SK-N-SH (cell line): ENCODE data around the gene PIK3R3. TPM values are rescaled to one million over a fixed set of nuclear protein-coding genes. Genes with fewer than 3 reads are reported as not detected.

Experiments used
- CTCF ChIA-PET: fragments of 300-600, 350-600 bp; formaldehyde crosslinking; extraction: SDS; loops from one replicate; lab custom pipeline; 2021; lab: Yijun Ruan, JAX
- POLR2A ChIA-PET: fragments of 350-600 bp; sonication (Branson Sonifier 250); formaldehyde crosslinking; extraction: SDS; loops from one replicate; lab custom pipeline; 2020; ENCODE audit warnings: antibody characterized with exemption, inconsistent platforms; lab: Yijun Ruan, JAX
- DNase-seq: peaks from one replicate; pipeline ENCODE4 v3.0.0; 2012
- H2AFZ ChIP-seq: fragments of 200-600 bp; sonication (generic); 2 replicates; pipeline ENCODE4 v1.8.1; 2016; ENCODE audit warnings: antibody characterized with exemption, mild to moderate bottlenecking, low read depth
- H3F3A ChIP-seq: fragments of 200-600 bp; sonication (generic); replicated peaks from 2 replicates; pipeline ENCODE3; 2016; ENCODE audit warnings: antibody characterized with exemption, mild to moderate bottlenecking; ENCODE audit not compliant: insufficient read depth
- H3K27ac ChIP-seq, 2 experiments: fragments of 200-500 bp in 1 of 2; fragments of 200-600 bp in 1 of 2; sonication (Bioruptor generic) in 1 of 2; sonication (generic), shearing (Covaris generic) in 1 of 2; 2 replicates each; pipeline versions ENCODE4 v1.5.1 to v1.6.1; 2014 to 2016; ENCODE audit warnings: low read depth in 2 of 2, inconsistent platforms in 1 of 2, low read length in 1 of 2, mild to moderate bottlenecking in 1 of 2, mixed read lengths in 1 of 2
- H3K27me3 ChIP-seq: fragments of 200-600 bp; sonication (generic), shearing (Covaris generic); 2 replicates; pipeline ENCODE4 v1.6.1; 2016; ENCODE audit warnings: mixed run types; ENCODE audit not compliant: insufficient read depth
- H3K36me3 ChIP-seq, 2 experiments: fragments of 200-500 bp in 1 of 2; fragments of 200-600 bp in 1 of 2; sonication (Bioruptor generic) in 1 of 2; sonication (generic) in 1 of 2; replicated peaks in 1 of 2; 2 replicates each; pipeline versions ENCODE3 to v1.5.1; 2014 to 2016; ENCODE audit warnings: low read length in 1 of 2, mild to moderate bottlenecking in 1 of 2; ENCODE audit not compliant: insufficient read depth in 2 of 2, control insufficient read depth in 1 of 2
- H3K4me1 ChIP-seq, 2 experiments: fragments of 200-500 bp in 1 of 2; fragments of 200-600 bp in 1 of 2; sonication (Bioruptor generic) in 1 of 2; sonication (generic), shearing (Covaris generic) in 1 of 2; 2 replicates each; pipeline versions ENCODE4 v1.5.1 to v1.6.1; 2014 to 2016; ENCODE audit warnings: low read depth in 1 of 2, low read length in 1 of 2, mixed run types in 1 of 2; ENCODE audit not compliant: insufficient read depth in 2 of 2, control insufficient read depth in 1 of 2
- H3K4me2 ChIP-seq: fragments of 200-600 bp; sonication (generic), shearing (Covaris generic); 2 replicates; pipeline ENCODE4 v1.6.1; 2017; ENCODE audit warnings: mixed run types
- H3K4me3 ChIP-seq, 2 experiments: fragments of 200-500 bp in 1 of 2; fragments of 200-600 bp in 1 of 2; sonication (Bioruptor generic) in 1 of 2; sonication (generic), shearing (Covaris generic) in 1 of 2; 2 replicates each; pipeline versions ENCODE4 v1.5.1 to v1.8.1; 2014 to 2016; ENCODE audit warnings: low read depth in 2 of 2, inconsistent platforms in 1 of 2, low read length in 1 of 2, mild to moderate bottlenecking in 1 of 2, mixed read lengths in 1 of 2, moderate library complexity in 1 of 2
- H3K79me2 ChIP-seq: fragments of 200-600 bp; sonication (generic); 2 replicates; pipeline ENCODE4 v1.8.1; 2017; ENCODE audit warnings: mild to moderate bottlenecking; ENCODE audit not compliant: insufficient read depth
- H3K9ac ChIP-seq: fragments of 200-600 bp; sonication (generic); 2 replicates; pipeline ENCODE4 v1.6.1; 2017; ENCODE audit warnings: mixed run types
- H3K9me2 ChIP-seq: fragments of 200-600 bp; sonication (generic); 2 replicates; pipeline ENCODE4 v1.6.1; 2017; ENCODE audit warnings: mixed run types
- H3K9me3 ChIP-seq: fragments of 200-600 bp; sonication (generic); 2 replicates; pipeline ENCODE4 v1.6.1; 2017; ENCODE audit warnings: mixed run types, mild to moderate bottlenecking, moderate library complexity
- H4K20me1 ChIP-seq: fragments of 200-600 bp; sonication (generic); 2 replicates; pipeline ENCODE4 v1.6.1; 2017; ENCODE audit warnings: mild to moderate bottlenecking, mixed run types; ENCODE audit not compliant: insufficient read depth
- ELF1 ChIP-seq: IDR thresholded peaks from 2 replicates; pipeline ENCODE4 v1.4.0; 2012
- FOXM1 ChIP-seq: IDR thresholded peaks from 2 replicates; pipeline ENCODE4 v1.4.0; 2012; ENCODE audit warnings: low read depth, mild to moderate bottlenecking
- GATA2 ChIP-seq: sonication (generic); formaldehyde crosslinking; IDR thresholded peaks from 2 replicates; pipeline ENCODE4 v1.5.0; 2020; ENCODE audit warnings: mild to moderate bottlenecking, missing genetic modification reagents
- JUND ChIP-seq: IDR thresholded peaks from 2 replicates; pipeline ENCODE4 v1.4.0; 2012
- RAD21 ChIP-seq: IDR thresholded peaks from 2 replicates; pipeline ENCODE4 v1.6.1; 2012; ENCODE audit warnings: mild to moderate bottlenecking, low read length
- RCOR1 ChIP-seq: fragments of 150-350 bp; IDR thresholded peaks from 2 replicates; pipeline ENCODE4 v1.6.1; 2017; ENCODE audit warnings: antibody characterized with exemption, low read length
- RFX5 ChIP-seq: IDR thresholded peaks from 2 replicates; pipeline ENCODE4 v1.6.1; 2012; ENCODE audit warnings: mild to moderate bottlenecking, improper control_type of control experiment, low read length
- SIN3A ChIP-seq: IDR thresholded peaks from 2 replicates; pipeline ENCODE4 v1.6.1; 2012; ENCODE audit warnings: low read depth, mild to moderate bottlenecking, low read length, moderate library complexity, borderline replicate concordance
- TAF1 ChIP-seq: IDR thresholded peaks from 2 replicates; pipeline ENCODE4 v1.6.1; 2012; ENCODE audit warnings: low read depth, mild to moderate bottlenecking, low read length, moderate library complexity, borderline replicate concordance
- TEAD4 ChIP-seq: IDR thresholded peaks from 2 replicates; pipeline ENCODE4 v1.4.0; 2012; ENCODE audit warnings: mild to moderate bottlenecking, borderline replicate concordance; ENCODE audit not compliant: insufficient read depth
- YY1 ChIP-seq: IDR thresholded peaks from 2 replicates; pipeline ENCODE4 v1.4.0; 2012; ENCODE audit warnings: low read depth, mild to moderate bottlenecking
- WGBS: methylation state at CpG from one replicate; pipeline ENCODE4 v1.1.6; 2017; ENCODE audit warnings: low lambda C conversion rate; 5-methylcytosine and 5-hydroxymethylcytosine counted together
- polyA plus RNA-seq, 3 experiments: library from polyadenylated mRNA; depleted of rRNA; stranded (reverse); fragments of >200 nt; gene quantifications; 2 replicates each; pipeline ENCODE4 v1.2.3, GENCODE V29; 2012
- TF ChIP-seq, protein P1 (sequence below): IDR thresholded peaks from 2 replicates; pipeline ENCODE4 v1.6.1; 2012; ENCODE audit warnings: mild to moderate bottlenecking, low read depth, low read length, moderate library complexity
- TF ChIP-seq, protein P2 (sequence below): IDR thresholded peaks from 2 replicates; pipeline ENCODE4; 2012
- TF ChIP-seq, protein P3 (sequence below): fragments of 200-600 bp; sonication (generic); IDR thresholded peaks from 2 replicates; pipeline ENCODE4 v1.6.1; 2017; ENCODE audit warnings: antibody characterized with exemption, mild to moderate bottlenecking, moderate library complexity
- TF ChIP-seq, protein P4 (sequence below): IDR thresholded peaks from 2 replicates; pipeline ENCODE4 v1.4.0; 2012; ENCODE audit warnings: low read depth, borderline replicate concordance
- TF ChIP-seq, protein P5 (sequence below): IDR thresholded peaks from 2 replicates; pipeline ENCODE4 v1.4.0; 2012; ENCODE audit warnings: low read depth, borderline replicate concordance

The PIK3R3 gene
- polyA plus RNA-seq, 1 of the 3 experiments (the other 2 are of a cell fraction) = 4.0 TPM

DNA sequence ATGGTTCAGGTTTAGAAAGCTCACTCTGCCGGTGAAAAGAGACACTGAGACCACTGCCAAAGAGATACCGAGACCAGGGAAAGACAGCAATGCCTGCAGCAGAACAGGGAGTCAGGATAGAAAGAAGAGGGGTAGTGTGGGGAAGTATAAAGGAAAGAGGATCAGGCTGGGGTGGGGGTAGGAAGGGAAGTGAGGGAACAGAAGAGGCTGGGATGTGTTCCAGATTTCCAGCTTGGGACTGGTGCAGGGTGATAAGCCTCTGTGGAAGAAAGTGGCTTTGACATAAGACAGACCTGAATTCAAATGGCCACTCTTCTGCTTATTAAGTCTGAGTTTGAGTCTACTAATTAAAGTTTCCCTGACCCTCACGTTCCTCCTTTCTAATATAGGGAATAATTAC is 105.9 kb downstream of the PIK3R3 start (continued):
- TF ChIP-seq, protein P1, sequence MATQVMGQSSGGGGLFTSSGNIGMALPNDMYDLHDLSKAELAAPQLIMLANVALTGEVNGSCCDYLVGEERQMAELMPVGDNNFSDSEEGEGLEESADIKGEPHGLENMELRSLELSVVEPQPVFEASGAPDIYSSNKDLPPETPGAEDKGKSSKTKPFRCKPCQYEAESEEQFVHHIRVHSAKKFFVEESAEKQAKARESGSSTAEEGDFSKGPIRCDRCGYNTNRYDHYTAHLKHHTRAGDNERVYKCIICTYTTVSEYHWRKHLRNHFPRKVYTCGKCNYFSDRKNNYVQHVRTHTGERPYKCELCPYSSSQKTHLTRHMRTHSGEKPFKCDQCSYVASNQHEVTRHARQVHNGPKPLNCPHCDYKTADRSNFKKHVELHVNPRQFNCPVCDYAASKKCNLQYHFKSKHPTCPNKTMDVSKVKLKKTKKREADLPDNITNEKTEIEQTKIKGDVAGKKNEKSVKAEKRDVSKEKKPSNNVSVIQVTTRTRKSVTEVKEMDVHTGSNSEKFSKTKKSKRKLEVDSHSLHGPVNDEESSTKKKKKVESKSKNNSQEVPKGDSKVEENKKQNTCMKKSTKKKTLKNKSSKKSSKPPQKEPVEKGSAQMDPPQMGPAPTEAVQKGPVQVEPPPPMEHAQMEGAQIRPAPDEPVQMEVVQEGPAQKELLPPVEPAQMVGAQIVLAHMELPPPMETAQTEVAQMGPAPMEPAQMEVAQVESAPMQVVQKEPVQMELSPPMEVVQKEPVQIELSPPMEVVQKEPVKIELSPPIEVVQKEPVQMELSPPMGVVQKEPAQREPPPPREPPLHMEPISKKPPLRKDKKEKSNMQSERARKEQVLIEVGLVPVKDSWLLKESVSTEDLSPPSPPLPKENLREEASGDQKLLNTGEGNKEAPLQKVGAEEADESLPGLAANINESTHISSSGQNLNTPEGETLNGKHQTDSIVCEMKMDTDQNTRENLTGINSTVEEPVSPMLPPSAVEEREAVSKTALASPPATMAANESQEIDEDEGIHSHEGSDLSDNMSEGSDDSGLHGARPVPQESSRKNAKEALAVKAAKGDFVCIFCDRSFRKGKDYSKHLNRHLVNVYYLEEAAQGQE = no peak
- TF ChIP-seq GATA2 (CRISPR knock-in tag) (no peak), SIN3A (no peak)

DNA sequence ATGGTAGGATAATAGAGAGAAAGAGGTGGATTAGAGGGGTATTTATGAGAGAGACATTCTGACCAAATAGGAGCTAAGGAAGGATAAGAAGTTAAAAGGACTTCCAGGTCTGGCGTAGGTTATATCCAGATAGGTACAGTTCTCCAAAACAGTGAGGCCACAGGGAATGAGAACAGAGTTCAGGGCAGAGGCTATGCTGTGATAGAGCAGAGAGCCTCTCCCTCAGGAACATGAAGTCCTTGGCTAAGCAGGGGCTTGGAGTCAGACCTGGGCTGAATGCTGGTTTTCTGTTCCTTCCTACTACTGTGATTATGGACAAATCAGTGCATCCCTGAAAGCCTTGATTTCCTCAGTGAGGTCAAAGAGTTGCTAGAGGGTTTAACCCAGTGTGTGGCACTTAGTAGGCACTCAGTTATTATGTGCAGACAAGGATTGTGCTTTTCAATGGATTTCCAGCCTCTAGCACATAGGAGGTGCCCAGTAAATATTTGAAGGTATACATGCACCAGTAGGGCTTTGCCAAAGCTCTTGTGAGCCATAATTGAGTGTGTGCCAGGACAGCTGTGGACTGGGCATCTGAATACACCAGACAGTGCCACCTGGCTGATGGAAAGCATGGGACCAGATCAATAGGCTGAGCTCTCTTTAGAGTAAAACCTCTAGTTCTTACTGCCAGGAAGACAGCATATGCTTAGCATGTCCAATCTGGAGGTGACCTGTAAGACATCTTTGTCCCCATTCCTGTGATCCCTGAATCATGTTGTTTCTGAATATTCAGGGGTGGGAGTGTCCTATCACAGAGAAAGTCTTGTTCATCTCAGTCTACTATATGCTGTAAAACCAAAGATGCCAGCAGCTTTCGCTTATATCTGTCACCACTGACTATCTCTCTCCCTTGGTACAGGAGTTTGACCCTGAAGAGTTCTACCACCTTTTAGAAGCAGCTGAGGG is 111.1 kb downstream of the PIK3R3 start:
- POLR2A ChIA-PET = no interaction called here
- CTCF ChIA-PET = interaction anchor here (0.6 kb wide), 1 partner anchor 116 kb away, joined by 3 read pairs; no protein-coding TSS in a partner anchor
- Histone ChIP-seq H3K36me3 (peaks cover 17 to 38% of the 10 kb centered on the region in 2 experiments), H3K9ac (no peak overlapping the region), H3F3A (no peaks in the 10 kb centered on the region), H3K4me3 (no peak overlapping the region), H3K9me3 (no peaks in the 10 kb centered on the region), H3K4me2 (no peak overlapping the region), H3K27me3 (no peaks in the 10 kb centered on the region), H3K4me1 (peaks cover 0 to 5% of the 10 kb centered on the region in 2 experiments; a peak in 1 of 4 replicates), H3K9me2 (no peaks in the 10 kb centered on the region), H3K27ac (no peak overlapping the region), H4K20me1 (no peaks in the 10 kb centered on the region), H3K79me2 (no peaks in the 10 kb centered on the region), H2AFZ (no peak overlapping the region)
- TF ChIP-seq RCOR1 (no peak), RFX5 (no peak), TEAD4 (no peak), ELF1 (no peak), YY1 (no peak), JUND (no peak), FOXM1 (no peak), GATA2 (CRISPR knock-in tag) (no peak), RAD21 (no peak), TAF1 (no peak)
- TF ChIP-seq, protein P2, sequence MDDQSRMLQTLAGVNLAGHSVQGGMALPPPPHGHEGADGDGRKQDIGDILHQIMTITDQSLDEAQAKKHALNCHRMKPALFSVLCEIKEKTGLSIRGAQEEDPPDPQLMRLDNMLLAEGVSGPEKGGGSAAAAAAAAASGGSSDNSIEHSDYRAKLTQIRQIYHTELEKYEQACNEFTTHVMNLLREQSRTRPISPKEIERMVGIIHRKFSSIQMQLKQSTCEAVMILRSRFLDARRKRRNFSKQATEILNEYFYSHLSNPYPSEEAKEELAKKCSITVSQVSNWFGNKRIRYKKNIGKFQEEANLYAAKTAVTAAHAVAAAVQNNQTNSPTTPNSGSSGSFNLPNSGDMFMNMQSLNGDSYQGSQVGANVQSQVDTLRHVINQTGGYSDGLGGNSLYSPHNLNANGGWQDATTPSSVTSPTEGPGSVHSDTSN = no peak
- TF ChIP-seq, protein P1 = no peak
- TF ChIP-seq, protein P3, sequence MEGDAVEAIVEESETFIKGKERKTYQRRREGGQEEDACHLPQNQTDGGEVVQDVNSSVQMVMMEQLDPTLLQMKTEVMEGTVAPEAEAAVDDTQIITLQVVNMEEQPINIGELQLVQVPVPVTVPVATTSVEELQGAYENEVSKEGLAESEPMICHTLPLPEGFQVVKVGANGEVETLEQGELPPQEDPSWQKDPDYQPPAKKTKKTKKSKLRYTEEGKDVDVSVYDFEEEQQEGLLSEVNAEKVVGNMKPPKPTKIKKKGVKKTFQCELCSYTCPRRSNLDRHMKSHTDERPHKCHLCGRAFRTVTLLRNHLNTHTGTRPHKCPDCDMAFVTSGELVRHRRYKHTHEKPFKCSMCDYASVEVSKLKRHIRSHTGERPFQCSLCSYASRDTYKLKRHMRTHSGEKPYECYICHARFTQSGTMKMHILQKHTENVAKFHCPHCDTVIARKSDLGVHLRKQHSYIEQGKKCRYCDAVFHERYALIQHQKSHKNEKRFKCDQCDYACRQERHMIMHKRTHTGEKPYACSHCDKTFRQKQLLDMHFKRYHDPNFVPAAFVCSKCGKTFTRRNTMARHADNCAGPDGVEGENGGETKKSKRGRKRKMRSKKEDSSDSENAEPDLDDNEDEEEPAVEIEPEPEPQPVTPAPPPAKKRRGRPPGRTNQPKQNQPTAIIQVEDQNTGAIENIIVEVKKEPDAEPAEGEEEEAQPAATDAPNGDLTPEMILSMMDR = no peak
- TF ChIP-seq, protein P4, sequence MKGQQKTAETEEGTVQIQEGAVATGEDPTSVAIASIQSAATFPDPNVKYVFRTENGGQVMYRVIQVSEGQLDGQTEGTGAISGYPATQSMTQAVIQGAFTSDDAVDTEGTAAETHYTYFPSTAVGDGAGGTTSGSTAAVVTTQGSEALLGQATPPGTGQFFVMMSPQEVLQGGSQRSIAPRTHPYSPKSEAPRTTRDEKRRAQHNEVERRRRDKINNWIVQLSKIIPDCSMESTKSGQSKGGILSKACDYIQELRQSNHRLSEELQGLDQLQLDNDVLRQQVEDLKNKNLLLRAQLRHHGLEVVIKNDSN = no peak
- TF ChIP-seq, protein P5, sequence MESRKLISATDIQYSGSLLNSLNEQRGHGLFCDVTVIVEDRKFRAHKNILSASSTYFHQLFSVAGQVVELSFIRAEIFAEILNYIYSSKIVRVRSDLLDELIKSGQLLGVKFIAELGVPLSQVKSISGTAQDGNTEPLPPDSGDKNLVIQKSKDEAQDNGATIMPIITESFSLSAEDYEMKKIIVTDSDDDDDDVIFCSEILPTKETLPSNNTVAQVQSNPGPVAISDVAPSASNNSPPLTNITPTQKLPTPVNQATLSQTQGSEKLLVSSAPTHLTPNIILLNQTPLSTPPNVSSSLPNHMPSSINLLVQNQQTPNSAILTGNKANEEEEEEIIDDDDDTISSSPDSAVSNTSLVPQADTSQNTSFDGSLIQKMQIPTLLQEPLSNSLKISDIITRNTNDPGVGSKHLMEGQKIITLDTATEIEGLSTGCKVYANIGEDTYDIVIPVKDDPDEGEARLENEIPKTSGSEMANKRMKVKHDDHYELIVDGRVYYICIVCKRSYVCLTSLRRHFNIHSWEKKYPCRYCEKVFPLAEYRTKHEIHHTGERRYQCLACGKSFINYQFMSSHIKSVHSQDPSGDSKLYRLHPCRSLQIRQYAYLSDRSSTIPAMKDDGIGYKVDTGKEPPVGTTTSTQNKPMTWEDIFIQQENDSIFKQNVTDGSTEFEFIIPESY = no peak
- 97% methylated on average over 2 of the region's 2 CpGs for WGBS
- DNase-seq = no peak
